ENCODE data around the gene HOXB1.

- TF ChIP-seq POLR2A (IDR thresholded peaks at IDR 0.05; ENCODE audit: low read depth, low read length) = no peak
- no peak for TF ChIP-seq TAF1 (IDR thresholded peaks at IDR 0.05; ENCODE audit: borderline replicate concordance, low read depth, low read length)
- no peak for TF ChIP-seq POLR2AphosphoS5 (IDR thresholded peaks at IDR 0.05; ENCODE audit: low read depth, low read length)
Measured at GRCh38 chr17:48567209-48567608, 36.4 kb upstream of the HOXB1 start.

Measured in GM12892 (cell line).